ENCODE measurements around the gene OR6S1. TPM values are rescaled to one million over a fixed set of nuclear protein-coding genes. Genes with fewer than 3 reads are reported as not detected.

The OR6S1 gene
- total and polyA plus RNA-seq, 8 donors, result not detected

- Histone ChIP-seq H3K27ac (peak overlapping the region; percentile 74 to 100 (median 100)), H3K36me3 (peaks cover 0 to 5% (median 0%) of the 10 kb centered on the region in 4 donors), H3K4me3 (peak overlapping the region; percentile 52 to 78 (median 69)), H3K4me1 (peaks cover 26 to 71% (median 56%) of the 10 kb centered on the region in 4 donors), H3K9me3 (no peaks in the 10 kb centered on the region), H3K27me3 (no peaks in the 10 kb centered on the region)
- 25 to 45% (median 34%) methylated on average over 7 of the region's 7 CpGs for WGBS, 5 donors
- DNase-seq, result peak; percentile 61 to 65
- TF ChIP-seq EP300 (IDR thresholded peaks at IDR 0.05), result no peak
- TF ChIP-seq POLR2A (IDR thresholded peaks at IDR 0.05), result no peak
- no peak for TF ChIP-seq CTCF (IDR thresholded peaks at IDR 0.05)
- TF ChIP-seq POLR2AphosphoS5 (IDR thresholded peaks at IDR 0.05), result peak; percentile 11 to 81 (median 71)
- intact Hi-C loops (cut with DNase I; ENCODE audit: low total_unique reads), result loop anchor here (5.0 kb wide), 1 partner anchor 69 kb away; no protein-coding TSS in a partner anchor
These were observed 45.1 kb upstream of the OR6S1 start for GRCh38 chr14:20686386-20687143.

GRCh38 chr14:20684662-20685456 is 43.4 kb upstream of the OR6S1 start:
- H3K4me3 ChIP-seq, result peak overlapping the region; percentile 52 to 78 (median 69)
- H3K9me3 ChIP-seq, result no peaks in the 10 kb centered on the region
- no peaks in the 10 kb centered on the region for H3K27me3 ChIP-seq
- WGBS, 5 donors, result 7 to 11% (median 9%) methylated on average over 22 of the region's 22 CpGs
- intact Hi-C loops (cut with DNase I; ENCODE audit: low total_unique reads), result loop anchor here (5.0 kb wide), 1 partner anchor 68 kb away; no protein-coding TSS in a partner anchor
- peak overlapping the region; percentile 96 to 100 (median 100) for H3K27ac ChIP-seq
- peaks cover 0 to 5% (median 0%) of the 10 kb centered on the region in 4 donors for H3K36me3 ChIP-seq
- peak; percentile 46 to 79 for DNase-seq
- TF ChIP-seq POLR2A (IDR thresholded peaks at IDR 0.05) (peak in 1 of 4 donors; percentile 42), EP300 (IDR thresholded peaks at IDR 0.05) (no peak), POLR2AphosphoS5 (IDR thresholded peaks at IDR 0.05) (peak in 2 of 3 donors; percentile 21 to 31)
- H3K4me1 ChIP-seq, result peaks cover 25 to 73% (median 59%) of the 10 kb centered on the region in 4 donors

- Histone ChIP-seq H3K4me3 (peak within 1 kb of the TSS; percentile 52 to 78 (median 69)), H3K27me3 (no peaks in the 10 kb centered on the region), H3K9me3 (no peaks in the 10 kb centered on the region), H3K4me1 (peaks cover 25 to 68% (median 55%) of the 10 kb centered on the region in 4 donors), H3K27ac (peak within 1 kb of the TSS; percentile 96 to 100 (median 100)), H3K36me3 (no peaks in the 10 kb centered on the region)
- no peak for TF ChIP-seq CTCF (IDR thresholded peaks at IDR 0.05)
- TF ChIP-seq POLR2A (IDR thresholded peaks at IDR 0.05), result no peak
- TF ChIP-seq POLR2AphosphoS5 (IDR thresholded peaks at IDR 0.05), result peak; percentile 21 to 91 (median 86)
- no peak for TF ChIP-seq EP300 (IDR thresholded peaks at IDR 0.05)
- 0 to 1% (median 0%) methylated on average over 32 to 42 of the region's 42 CpGs for WGBS, 5 donors
- peak; percentile 92 to 96 for DNase-seq
- intact Hi-C loops (cut with DNase I; ENCODE audit: low total_unique reads), result no loop called here
These were observed 42.6 kb upstream of the OR6S1 start, which contains the start of gene RNASE4 for GRCh38 chr14:20683891-20684661. Gene RNASE4 (plus strand): TSS chr14:20684560. CDS start chr14:20699372, 14,812 bp downstream.

GRCh38 chr14:20683125-20683890 is 41.8 kb upstream of the OR6S1 start:
- H3K4me1 ChIP-seq, result peaks cover 22 to 60% (median 47%) of the 10 kb centered on the region in 4 donors
- intact Hi-C loops (cut with DNase I; ENCODE audit: low total_unique reads), result no loop called here
- H3K9me3 ChIP-seq, result no peaks in the 10 kb centered on the region
- peak overlapping the region; percentile 52 to 78 (median 69) for H3K4me3 ChIP-seq
- H3K27ac ChIP-seq, result peak overlapping the region; percentile 96 to 100 (median 100)
- 0 to 1% (median 0%) methylated on average over 38 of the region's 38 CpGs for WGBS, 5 donors
- no peaks in the 10 kb centered on the region for H3K36me3 ChIP-seq
- DNase-seq, result peak; percentile 69 to 95
- TF ChIP-seq POLR2A (IDR thresholded peaks at IDR 0.05), result no peak
- peak in 1 of 3 donors; percentile 35 for TF ChIP-seq POLR2AphosphoS5 (IDR thresholded peaks at IDR 0.05)
- no peak for TF ChIP-seq EP300 (IDR thresholded peaks at IDR 0.05)
- peak in 1 of 7 experiments; percentile 9 for TF ChIP-seq CTCF (IDR thresholded peaks at IDR 0.05)
- H3K27me3 ChIP-seq, result no peaks in the 10 kb centered on the region
